Coronary artery (tissue), 2 donors: ENCODE results near the gene HEYL.
"Not testable (repeated sequence)": the region's sequence is repeated elsewhere in the genome, so short reads cannot be mapped to it uniquely, and the experiment has no call there.

Source experiments
- DNase-seq: peaks from one replicate; pipeline ENCODE4 v3.0.0-alpha.2; 2017; ENCODE audit warnings: low spot score
- H3K27ac ChIP-seq, 2 donors: fragments of 200-600 bp; sonication (generic); one replicate each; pipeline ENCODE4 v1.5.1; 2016 to 2019
- H3K4me3 ChIP-seq: fragments of 200-600 bp; sonication (generic); 2 replicates; pipeline ENCODE4 v1.5.1; 2016; ENCODE audit warnings: mild to moderate bottlenecking, moderate library complexity
- TF ChIP-seq, protein P1 (sequence below): fragments of 200-600 bp; sonication (generic); IDR thresholded peaks from one replicate; pipeline ENCODE4 v1.5.1; 2019; ENCODE audit warnings: antibody characterized with exemption

Gene HEYL

DNA sequence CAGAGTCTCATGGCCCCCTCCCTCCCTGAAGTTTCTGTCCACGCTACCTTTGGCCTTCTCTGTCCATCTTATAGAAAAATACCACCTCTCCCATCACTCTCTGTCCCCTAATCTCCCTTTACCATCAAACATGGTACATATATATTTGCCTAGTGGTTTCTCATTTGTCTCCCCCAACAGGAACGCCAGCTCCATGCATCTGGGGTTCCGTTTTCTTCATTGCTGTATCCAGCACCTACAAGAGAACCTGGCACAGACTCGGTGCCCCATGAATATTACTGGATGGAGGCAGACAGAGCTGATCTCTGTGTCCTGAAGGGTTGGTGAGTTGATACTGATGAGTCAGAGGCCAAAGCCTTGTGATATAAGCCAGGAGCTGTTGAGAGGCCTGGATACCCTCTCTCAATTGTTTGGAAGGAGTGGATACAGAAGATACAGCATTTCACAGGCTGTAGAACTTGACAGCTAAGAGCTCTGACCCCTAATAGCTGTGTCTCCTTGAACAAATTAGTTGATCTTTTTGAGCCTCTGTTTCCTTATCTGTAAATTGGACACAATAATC, 21.9 kb downstream of the HEYL start:
- TF ChIP-seq, protein P1, sequence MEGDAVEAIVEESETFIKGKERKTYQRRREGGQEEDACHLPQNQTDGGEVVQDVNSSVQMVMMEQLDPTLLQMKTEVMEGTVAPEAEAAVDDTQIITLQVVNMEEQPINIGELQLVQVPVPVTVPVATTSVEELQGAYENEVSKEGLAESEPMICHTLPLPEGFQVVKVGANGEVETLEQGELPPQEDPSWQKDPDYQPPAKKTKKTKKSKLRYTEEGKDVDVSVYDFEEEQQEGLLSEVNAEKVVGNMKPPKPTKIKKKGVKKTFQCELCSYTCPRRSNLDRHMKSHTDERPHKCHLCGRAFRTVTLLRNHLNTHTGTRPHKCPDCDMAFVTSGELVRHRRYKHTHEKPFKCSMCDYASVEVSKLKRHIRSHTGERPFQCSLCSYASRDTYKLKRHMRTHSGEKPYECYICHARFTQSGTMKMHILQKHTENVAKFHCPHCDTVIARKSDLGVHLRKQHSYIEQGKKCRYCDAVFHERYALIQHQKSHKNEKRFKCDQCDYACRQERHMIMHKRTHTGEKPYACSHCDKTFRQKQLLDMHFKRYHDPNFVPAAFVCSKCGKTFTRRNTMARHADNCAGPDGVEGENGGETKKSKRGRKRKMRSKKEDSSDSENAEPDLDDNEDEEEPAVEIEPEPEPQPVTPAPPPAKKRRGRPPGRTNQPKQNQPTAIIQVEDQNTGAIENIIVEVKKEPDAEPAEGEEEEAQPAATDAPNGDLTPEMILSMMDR: no peak
- Histone ChIP-seq H3K4me3 (no peak overlapping the region), H3K27ac (peak overlapping the region in 1 of 2 donors; percentile 4)
- no peak for DNase-seq

DNA sequence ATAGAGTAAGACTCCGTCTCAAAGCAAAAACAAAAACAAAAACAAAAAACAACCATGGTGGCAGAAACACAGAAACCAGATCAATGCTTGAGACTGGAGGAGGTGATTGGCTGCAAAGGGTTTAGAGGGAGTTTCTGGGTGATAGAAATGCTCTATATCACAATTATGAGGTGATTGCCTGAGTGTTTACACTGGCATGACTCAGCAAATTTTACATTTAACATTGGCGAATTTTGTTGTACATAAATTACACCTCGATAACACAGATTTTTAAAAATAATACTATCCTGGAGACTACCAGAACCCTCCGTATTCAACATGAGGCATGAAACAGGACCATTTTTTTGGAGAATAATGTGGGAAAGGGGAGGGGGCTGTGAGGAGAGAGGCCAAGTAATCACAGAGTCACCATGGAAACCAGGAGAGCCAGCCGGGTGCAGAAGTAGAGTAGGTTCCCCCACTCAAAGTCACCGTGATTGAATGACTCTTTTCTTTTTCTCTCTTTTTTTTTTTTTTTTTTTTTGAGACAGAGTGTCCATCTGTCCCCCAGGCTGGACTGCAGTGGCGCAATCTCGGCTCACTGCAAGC, 24.3 kb downstream of the HEYL start:
- H3K27ac ChIP-seq: no peak overlapping the region
- no peak overlapping the region for H3K4me3 ChIP-seq
- DNase-seq: no peak
- TF ChIP-seq, protein P1: no peak

DNA sequence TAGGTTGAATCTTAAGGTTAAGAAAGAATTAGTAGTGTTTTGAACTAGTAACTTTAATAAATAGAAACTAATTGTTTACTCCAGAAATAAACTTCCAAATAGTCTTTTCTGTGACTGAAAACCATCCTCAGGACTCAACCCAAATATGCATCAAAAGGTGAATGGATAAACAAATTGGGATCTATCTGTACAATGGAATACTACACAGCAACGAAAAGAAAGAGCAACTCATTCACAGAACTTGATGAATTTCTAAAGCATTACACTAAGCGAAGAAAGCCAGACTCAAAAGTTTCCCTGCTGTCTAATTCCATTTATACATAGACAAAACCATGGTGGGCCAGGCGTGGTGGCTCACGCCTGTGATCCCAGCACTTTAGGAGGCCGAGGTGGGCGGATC, 25.0 kb downstream of the HEYL start:
- TF ChIP-seq, protein P1: no peak
- DNase-seq: no peak
- Histone ChIP-seq H3K27ac (peak overlapping the region in 1 of 2 donors; percentile 2), H3K4me3 (no peak overlapping the region)

DNA sequence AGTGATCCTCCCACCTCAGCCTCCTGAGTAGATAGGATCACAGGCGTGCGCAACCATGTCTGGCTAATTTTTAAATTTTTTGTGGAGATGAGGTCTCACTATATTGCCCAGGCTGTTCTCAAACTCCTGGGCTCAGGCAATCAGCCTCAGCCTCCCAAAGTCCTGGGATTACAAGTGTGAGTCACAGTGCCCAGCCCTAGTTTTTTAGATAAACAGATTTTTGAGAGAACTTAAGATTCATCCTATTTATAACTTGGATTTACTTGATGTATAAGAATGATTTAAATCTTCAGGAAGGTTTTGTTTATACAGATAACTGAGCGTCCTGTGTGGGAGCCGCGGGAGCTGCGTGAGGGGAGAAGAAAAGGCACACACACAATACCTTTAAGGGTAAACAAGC, 26.2 kb downstream of the HEYL start:
- Histone ChIP-seq H3K27ac (peak overlapping the region in 1 of 2 donors; percentile 15), H3K4me3 (no peak overlapping the region)
- no peak for DNase-seq
- TF ChIP-seq, protein P1: no peak

DNA sequence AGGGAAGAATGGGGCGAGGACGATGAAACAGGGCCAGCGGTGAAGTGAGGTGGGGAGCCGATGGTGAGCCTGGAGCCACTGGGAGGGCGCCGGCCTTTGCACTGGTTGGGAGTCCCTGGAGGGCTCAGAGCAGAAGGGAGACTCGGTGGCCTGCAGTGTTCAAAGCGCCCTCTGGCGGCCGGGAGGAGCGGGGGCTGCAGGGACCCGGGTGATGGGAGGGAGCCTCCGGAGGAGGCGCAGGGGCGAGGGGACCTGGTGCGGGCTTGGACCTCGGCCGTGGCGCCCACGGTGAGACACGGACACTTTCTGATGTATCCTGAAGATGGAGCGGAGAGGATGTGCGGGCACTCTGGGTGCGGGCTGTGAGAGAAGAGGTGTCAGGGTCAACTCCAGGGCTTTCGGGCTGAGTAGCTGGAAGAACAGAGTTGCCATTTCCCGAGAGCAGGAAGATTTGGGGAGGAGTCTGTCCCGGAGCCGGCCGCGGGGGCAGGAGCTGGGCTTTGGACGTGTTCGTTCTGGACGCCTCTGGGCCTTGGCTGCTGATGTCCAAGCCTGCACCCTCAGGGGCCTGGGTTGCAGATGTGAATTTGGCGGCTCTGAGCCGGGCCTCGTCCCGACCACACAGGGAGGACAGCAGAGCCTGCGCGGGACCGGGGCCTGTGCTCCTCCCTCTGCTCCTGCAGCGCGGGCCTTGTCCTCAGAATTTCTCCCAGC, 29.7 kb downstream of the HEYL start:
- no peak for DNase-seq
- peak overlapping the region; percentile 18 to 85 for H3K27ac ChIP-seq
- TF ChIP-seq, protein P1: peak; percentile 72
- H3K4me3 ChIP-seq: peak overlapping the region; percentile 49

DNA sequence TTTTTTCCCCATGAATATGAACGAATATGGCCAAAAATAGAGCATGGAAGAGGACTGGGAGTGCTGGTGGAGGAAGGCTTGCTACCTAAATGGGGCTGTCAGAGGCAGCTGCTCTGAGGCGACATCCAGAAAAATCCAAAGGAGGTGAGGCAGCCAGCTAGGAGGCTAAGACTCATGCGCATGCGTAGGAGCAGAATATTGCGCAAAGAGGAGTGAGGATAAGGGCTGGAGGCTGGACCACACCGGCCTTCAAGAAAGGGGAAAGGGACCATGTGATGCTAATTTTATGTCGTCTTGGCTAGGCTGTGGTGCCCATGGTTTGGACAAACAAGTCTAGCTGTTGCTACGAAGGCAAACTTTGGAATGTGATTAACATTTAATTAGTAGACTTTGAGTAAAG, 30.5 kb downstream of the HEYL start:
- TF ChIP-seq, protein P1: no peak
- no peak overlapping the region for H3K4me3 ChIP-seq
- DNase-seq: no peak
- peak overlapping the region in 1 of 2 donors; percentile 85 for H3K27ac ChIP-seq

DNA sequence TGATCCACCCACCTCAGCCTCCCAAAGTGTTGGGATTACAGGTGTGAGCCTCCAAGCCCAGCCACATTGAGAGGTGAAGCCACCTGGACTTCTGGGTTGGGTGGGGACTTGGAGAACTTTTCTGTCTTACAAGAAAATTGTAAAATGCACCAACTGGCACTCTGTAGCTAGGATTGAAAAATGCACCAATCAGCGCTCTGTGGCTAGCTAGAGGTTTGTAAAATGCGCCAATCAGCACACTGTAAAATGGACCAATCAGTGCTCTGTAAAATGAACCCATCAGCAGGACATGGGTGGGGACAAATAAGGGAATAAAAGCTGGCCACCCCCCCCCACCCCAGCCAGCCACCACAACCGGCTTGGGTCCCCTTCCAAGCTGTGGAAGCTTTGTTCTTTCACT, 35.8 kb downstream of the HEYL start:
- not testable (repeated sequence) for H3K4me3 ChIP-seq, H3K27ac ChIP-seq, DNase-seq

DNA sequence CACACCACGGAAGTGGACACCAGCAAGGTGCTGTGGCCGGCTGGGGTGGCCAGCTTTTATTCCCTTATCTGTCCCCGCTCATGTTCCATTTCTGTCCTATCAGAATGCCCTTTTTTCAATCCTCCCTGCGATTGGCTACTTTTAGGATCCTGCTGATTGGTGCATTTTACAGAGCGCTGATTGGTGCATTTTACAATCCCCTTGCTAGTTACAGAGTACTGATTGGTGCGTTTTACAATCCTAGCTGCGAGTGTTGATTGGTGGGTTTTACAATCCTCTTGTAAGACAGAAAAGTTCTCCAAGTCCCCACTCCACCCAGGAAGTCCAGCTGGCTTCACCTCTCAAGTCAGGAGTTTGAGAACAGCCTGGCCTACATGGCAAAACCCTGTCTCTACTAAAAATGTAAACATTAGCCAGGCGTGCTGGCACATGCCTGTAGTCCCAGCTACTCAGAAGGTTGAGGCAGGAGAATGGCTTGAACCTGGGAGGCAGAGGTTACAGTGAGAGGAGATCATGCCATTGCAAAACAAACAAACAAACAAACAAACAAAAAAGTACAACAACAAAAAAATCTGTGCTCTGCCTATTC, 37.7 kb downstream of the HEYL start:
- not testable (repeated sequence) for DNase-seq, H3K27ac ChIP-seq, H3K4me3 ChIP-seq
